ENCODE results near the gene TBC1D24.
"Not testable (repeated sequence)": the region's sequence is repeated elsewhere in the genome, so short reads cannot be mapped to it uniquely, and the experiment has no call there.

Gene TBC1D24

GRCh38 chr16:2543771-2544170 is 68.8 kb downstream of the TBC1D24 start:
- not testable (repeated sequence) for H3K4me3 Mint-ChIP-seq; H3K27me3 Mint-ChIP-seq; H3K9me3 Mint-ChIP-seq (ENCODE audit: low read depth); H3K36me3 Mint-ChIP-seq; H3K27ac Mint-ChIP-seq
- peaks cover 32% of the 10 kb centered on the region for H3K4me1 Mint-ChIP-seq (ENCODE audit: low read depth)

GRCh38 chr16:2550283-2550878 is 75.5 kb downstream of the TBC1D24 start:
- not testable (repeated sequence) for H3K4me1 Mint-ChIP-seq (ENCODE audit: low read depth); H3K36me3 Mint-ChIP-seq; H3K27me3 Mint-ChIP-seq; H3K27ac Mint-ChIP-seq; H3K4me3 Mint-ChIP-seq; H3K9me3 Mint-ChIP-seq (ENCODE audit: low read depth)

GRCh38 chr16:2551420-2551889 is 76.5 kb downstream of the TBC1D24 start:
- H3K4me1 Mint-ChIP-seq (ENCODE audit: low read depth); H3K36me3 Mint-ChIP-seq; H3K4me3 Mint-ChIP-seq; H3K27me3 Mint-ChIP-seq; H3K27ac Mint-ChIP-seq; H3K9me3 Mint-ChIP-seq (ENCODE audit: low read depth): not testable (repeated sequence)

- not testable (repeated sequence) for H3K4me1 Mint-ChIP-seq (ENCODE audit: low read depth); H3K27me3 Mint-ChIP-seq; H3K9me3 Mint-ChIP-seq (ENCODE audit: low read depth); H3K4me3 Mint-ChIP-seq; H3K36me3 Mint-ChIP-seq; H3K27ac Mint-ChIP-seq
Observed at GRCh38 chr16:2554709-2555425, 79.9 kb downstream of the TBC1D24 start.
